Measurements from ENCODE around the gene DNAJC1. TPM values are rescaled to one million over a fixed set of nuclear protein-coding genes. Genes with fewer than 3 reads are reported as not detected.

DNAJC1 gene
- polyA plus RNA-seq, 2 of the 4 experiments (the other 2 are of a cell fraction): 19.2 to 34.2 TPM

GRCh38 chr10:21797533-21797932 is 206.0 kb downstream of the DNAJC1 start:
- POLR2A ChIA-PET: no interaction called here
- H3K27ac ChIP-seq: no peak overlapping the region
- DNase-seq (ENCODE audit: low read depth in 1 of 2, low spot score in 1 of 2) (no peak), FAIRE-seq (no peak), ATAC-seq (no peak)
- no peak for TF ChIP-seq E2F6 (IDR thresholded peaks at IDR 0.05; ENCODE audit: borderline replicate concordance, low read depth)
- no peak for TF ChIP-seq CBX2 (IDR thresholded peaks at IDR 0.05; ENCODE audit: borderline replicate concordance, low read depth)
- TF ChIP-seq HEYL (CRISPR knock-in tag; IDR thresholded peaks at IDR 0.05): no peak
- TF ChIP-seq RNF2 (IDR thresholded peaks at IDR 0.05; ENCODE audit: borderline replicate concordance, low read depth): no peak
- no peak for TF ChIP-seq POLR2AphosphoS2 (conservative IDR thresholded peaks at IDR 0.05; ENCODE audit: low read length)
- no peak for TF ChIP-seq EHMT2 (IDR thresholded peaks at IDR 0.05; ENCODE audit: low read depth)
- no peak for TF ChIP-seq KDM1A (IDR thresholded peaks at IDR 0.05; ENCODE audit: low read depth)
- no peak for TF ChIP-seq RARB (CRISPR knock-in tag; IDR thresholded peaks at IDR 0.05)
- no peak for TF ChIP-seq ZNF302 (CRISPR knock-in tag; IDR thresholded peaks at IDR 0.05)
- TF ChIP-seq MAX (IDR thresholded peaks at IDR 0.05): no peak
- no peak for TF ChIP-seq FOSB (CRISPR knock-in tag; IDR thresholded peaks at IDR 0.05)
- H3K4me2 ChIP-seq: no peak overlapping the region
- CTCF ChIA-PET: no interaction called here
- H3K4me3 ChIP-seq: no peak overlapping the region
- H3K4me1 ChIP-seq: no peaks in the 10 kb centered on the region
- 90% methylated on average over 3 of the region's 3 CpGs for WGBS (ENCODE audit: missing lambda C conversion rate)
- no peaks in the 10 kb centered on the region for H3K9me3 ChIP-seq

GRCh38 chr10:21791276-21791675 is 212.3 kb downstream of the DNAJC1 start:
- ChIA-PET POLR2A (no interaction called here), CTCF (no interaction called here)
- no peaks in the 10 kb centered on the region for H3K9me3 ChIP-seq
- FAIRE-seq: no peak
- H3K4me1 ChIP-seq: no peaks in the 10 kb centered on the region
- DNase-seq (ENCODE audit: low read depth in 1 of 2, low spot score in 1 of 2): no peak
- no peak overlapping the region for H3K27ac ChIP-seq
- TF ChIP-seq CHD2 (IDR thresholded peaks at IDR 0.05; ENCODE audit: low read length, partially characterized antibody) (no peak), JUN (IDR thresholded peaks at IDR 0.05) (no peak), CEBPB (IDR thresholded peaks at IDR 0.05) (no peak), NR3C1 (IDR thresholded peaks at IDR 0.05) (no peak), HMGXB4 (CRISPR knock-in tag; IDR thresholded peaks at IDR 0.05; ENCODE audit: borderline replicate concordance) (no peak), ZC3H11A (IDR thresholded peaks at IDR 0.05) (no peak), HOXB5 (CRISPR knock-in tag; IDR thresholded peaks at IDR 0.05) (no peak), MYC (IDR thresholded peaks at IDR 0.05; ENCODE audit: borderline replicate concordance, low read length) (no peak), TFCP2L1 (CRISPR knock-in tag; IDR thresholded peaks at IDR 0.05) (no peak), EP300 (IDR thresholded peaks at IDR 0.05) (no peak), CTCF (IDR thresholded peaks at IDR 0.05) (no peak), CBX8 (IDR thresholded peaks at IDR 0.05) (no peak), HOXB13 (CRISPR knock-in tag; IDR thresholded peaks at IDR 0.05; ENCODE audit: low read depth) (no peak), ESRRA (IDR thresholded peaks at IDR 0.05; ENCODE audit: borderline replicate concordance, low read length) (no peak), E2F6 (IDR thresholded peaks at IDR 0.05; ENCODE audit: borderline replicate concordance, low read depth) (no peak), HOXA7 (CRISPR knock-in tag; IDR thresholded peaks at IDR 0.05) (no peak)
- WGBS (ENCODE audit: missing lambda C conversion rate): 78% methylated on average over 2 of the region's 2 CpGs
- ATAC-seq: no peak
- no peak overlapping the region for H3K4me3 ChIP-seq
- no peak overlapping the region for H3K4me2 ChIP-seq
